ENCODE data around the gene PBX1. TPM values are rescaled to one million over a fixed set of nuclear protein-coding genes. Genes with fewer than 3 reads are reported as not detected.

Gene PBX1
- polyA plus RNA-seq, 4 donors = 149 to 186 (median 166) TPM

GRCh38 chr1:164742745-164743144 lies 183.8 kb downstream of the PBX1 start:
- DNase-seq (ENCODE audit: low read depth in 4 of 4, low spot score in 3 of 4) = no peak

- DNase-seq (ENCODE audit: low read depth in 4 of 4, low spot score in 3 of 4) = no peak
These were observed 185.0 kb downstream of the PBX1 start for GRCh38 chr1:164743976-164744375.

GRCh38 chr1:164745736-164746135 lies 186.8 kb downstream of the PBX1 start:
- DNase-seq (ENCODE audit: low read depth in 4 of 4, low spot score in 3 of 4) = no peak

GRCh38 chr1:164746632-164747031 lies 187.6 kb downstream of the PBX1 start:
- no peak for DNase-seq (ENCODE audit: low read depth in 4 of 4, low spot score in 3 of 4)

GRCh38 chr1:164748253-164748899 lies 189.4 kb downstream of the PBX1 start:
- no peak for DNase-seq (ENCODE audit: low read depth in 4 of 4, low spot score in 3 of 4)

- DNase-seq (ENCODE audit: low read depth in 4 of 4, low spot score in 3 of 4) = no peak
These were observed 194.6 kb downstream of the PBX1 start for GRCh38 chr1:164753521-164754077.

- no peak for DNase-seq (ENCODE audit: low read depth in 4 of 4, low spot score in 3 of 4)
These were observed 195.2 kb downstream of the PBX1 start for GRCh38 chr1:164754088-164754600.

GRCh38 chr1:164755690-164756089 lies 196.7 kb downstream of the PBX1 start:
- no peak for DNase-seq (ENCODE audit: low read depth in 4 of 4, low spot score in 3 of 4)

- DNase-seq (ENCODE audit: low read depth in 4 of 4, low spot score in 3 of 4) = no peak
These were observed 197.8 kb downstream of the PBX1 start for GRCh38 chr1:164756741-164757140.

GRCh38 chr1:164757625-164758024 lies 198.6 kb downstream of the PBX1 start:
- DNase-seq (ENCODE audit: low read depth in 4 of 4, low spot score in 3 of 4) = no peak

GRCh38 chr1:164759144-164759920 lies 200.3 kb downstream of the PBX1 start:
- DNase-seq (ENCODE audit: low read depth in 4 of 4, low spot score in 3 of 4) = no peak

- DNase-seq (ENCODE audit: low read depth in 4 of 4, low spot score in 3 of 4) = no peak
These were observed 201.0 kb downstream of the PBX1 start for GRCh38 chr1:164759979-164760469.

GRCh38 chr1:164760569-164760968 lies 201.6 kb downstream of the PBX1 start:
- no peak for DNase-seq (ENCODE audit: low read depth in 4 of 4, low spot score in 3 of 4)

- DNase-seq (ENCODE audit: low read depth in 4 of 4, low spot score in 3 of 4) = no peak
These were observed 202.0 kb downstream of the PBX1 start for GRCh38 chr1:164761009-164761408.

GRCh38 chr1:164763098-164763497 lies 204.1 kb downstream of the PBX1 start:
- no peak for DNase-seq (ENCODE audit: low read depth in 4 of 4, low spot score in 3 of 4)

- no peak for DNase-seq (ENCODE audit: low read depth in 4 of 4, low spot score in 3 of 4)
These were observed 205.3 kb downstream of the PBX1 start for GRCh38 chr1:164764333-164764732.

- no peak for DNase-seq (ENCODE audit: low read depth in 4 of 4, low spot score in 3 of 4)
These were observed 206.6 kb downstream of the PBX1 start for GRCh38 chr1:164765557-164765956.

GRCh38 chr1:164765992-164766720 lies 207.2 kb downstream of the PBX1 start:
- no peak for DNase-seq (ENCODE audit: low read depth in 4 of 4, low spot score in 3 of 4)

GRCh38 chr1:164767752-164768402 lies 208.9 kb downstream of the PBX1 start:
- no peak for DNase-seq (ENCODE audit: low read depth in 4 of 4, low spot score in 3 of 4)

- DNase-seq (ENCODE audit: low read depth in 4 of 4, low spot score in 3 of 4) = no peak
These were observed 209.6 kb downstream of the PBX1 start for GRCh38 chr1:164768619-164769018.

All from right renal pelvis (tissue), 4 donors.